Motor neuron (in vitro differentiated cells): ENCODE measurements around the gene PSEN1. TPM values are rescaled to one million over a fixed set of nuclear protein-coding genes. Genes with fewer than 3 reads are reported as not detected.
A peak's percentile ranks its signal among the peaks of the same experiment; 100 is the strongest.

Experiments used
- ATAC-seq, 8 experiments: fragments of 200-7000 bp; cut with Tn5 transposase; replicated peaks in 6 of 8; 2 replicates each; pipeline ENCODE4 v1.8.0; 2021; ENCODE audit warnings: mild to moderate bottlenecking in 8 of 8, moderate library complexity in 8 of 8
- H3K27ac ChIP-seq, 2 donors: fragments of 250-450 bp; sonication (Bioruptor Pico); 2 replicates each; pipeline ENCODE4 v1.9.0; 2021; ENCODE audit warnings: antibody characterized with exemption in 2 of 2, mild to moderate bottlenecking in 2 of 2, moderate library complexity in 1 of 2
- H3K4me1 ChIP-seq, 2 donors: fragments of 250-450 bp; sonication (Bioruptor Pico); replicated peaks in 1 of 2; 2 replicates each; pipeline ENCODE4 v1.6.1; 2021; ENCODE audit warnings: antibody characterized with exemption in 2 of 2, mild to moderate bottlenecking in 2 of 2, moderate library complexity in 1 of 2
- H3K4me3 ChIP-seq, 5 donors: fragments of 250-450 bp; sonication (Bioruptor Pico); 2 replicates each; pipeline ENCODE4 v1.9.0; 2021; ENCODE audit warnings: antibody characterized with exemption in 5 of 5, mild to moderate bottlenecking in 5 of 5, moderate library complexity in 4 of 5
- WGBS, 10 experiments: fragments of 450-650 bp; shearing (Covaris generic); methylation state at CpG; one replicate each; pipeline ENCODE4 v1.0.0; 2022; 5-methylcytosine and 5-hydroxymethylcytosine counted together
- in situ Hi-C, 9 experiments: fragments of 400-800 bp; cut with MboI; loops; one replicate each; pipeline ENCODE4 v1.15.0; 2021; ENCODE audit warnings: low sequenced_read_pairs in 9 of 9, low pct_unique_long_range_greater_than_20kb in 2 of 9; ENCODE audit not compliant: unreplicated experiment in 9 of 9
- total RNA-seq, 8 experiments: library from RNA; unstranded; fragments of 300-600 nt; gene quantifications; 2 replicates each; pipeline versions ENCODE4 v1.2.3 to v1.2.4, GENCODE V29; 2022

The PSEN1 gene
- total RNA-seq, 8 experiments from 2014 or later: 31.1 to 54.2 (median 37.0) TPM

GRCh38 chr14:73198253-73198652, 61.9 kb downstream of the PSEN1 start:
- no peak for ATAC-seq
- H3K27ac ChIP-seq: no peak overlapping the region
- no peak overlapping the region for H3K4me3 ChIP-seq
- H3K4me1 ChIP-seq: no peaks in the 10 kb centered on the region
- in situ Hi-C loops: loop anchor here in 1 of 9 experiments (25.0 kb wide), 1 partner anchor 264 kb away; the partner anchor contains the start of gene NUMB
- 37 to 100% (median 61%) methylated on average over 1 to 2 of the region's 2 CpGs; no CpG with 5 or more reads in 2 of the 10 experiments for WGBS, 10 experiments

- ATAC-seq: no peak
- H3K4me3 ChIP-seq: no peak overlapping the region
- in situ Hi-C loops: no loop called here
- H3K4me1 ChIP-seq: no peaks in the 10 kb centered on the region
- H3K27ac ChIP-seq: no peak overlapping the region
- WGBS, 10 experiments: 32 to 100% (median 78%) methylated on average over 1 to 2 of the region's 2 CpGs
These were observed 67.2 kb downstream of the PSEN1 start for GRCh38 chr14:73203527-73203926.

DNA sequence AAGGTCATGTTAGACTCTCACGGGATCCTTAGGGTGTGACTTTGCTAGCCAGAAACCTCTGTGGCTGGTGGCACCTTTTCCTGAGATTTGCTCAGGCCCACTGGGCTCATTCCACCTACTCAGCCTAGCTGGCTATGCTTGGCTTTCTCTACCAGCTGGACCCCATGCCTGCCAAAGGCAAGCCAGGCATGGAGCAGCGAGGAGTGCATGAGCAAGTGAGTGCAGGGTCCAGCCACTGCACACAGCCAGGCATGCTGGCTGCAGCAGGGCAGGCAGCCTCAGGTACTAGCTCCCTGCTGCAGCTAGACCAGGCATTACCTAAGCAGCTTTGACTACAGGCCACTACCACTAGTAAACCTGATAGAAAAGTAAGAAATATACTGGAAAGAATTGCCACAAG, 71.3 kb downstream of the PSEN1 start:
- 93 to 100% (median 100%) methylated on average over 1 to 2 of the region's 2 CpGs; no CpG with 5 or more reads in 3 of the 10 experiments for WGBS, 10 experiments
- in situ Hi-C loops: no loop called here
- Histone ChIP-seq H3K4me1 (no peaks in the 10 kb centered on the region), H3K4me3 (no peak overlapping the region), H3K27ac (no peak overlapping the region)
- no peak for ATAC-seq

GRCh38 chr14:73208390-73208789, 72.1 kb downstream of the PSEN1 start:
- 75 to 100% (median 100%) methylated on average over 1 to 3 of the region's 3 CpGs; no CpG with 5 or more reads in 5 of the 10 experiments for WGBS, 10 experiments
- ATAC-seq: no peak
- H3K4me3 ChIP-seq: no peak overlapping the region
- H3K4me1 ChIP-seq: no peaks in the 10 kb centered on the region
- in situ Hi-C loops: no loop called here
- no peak overlapping the region for H3K27ac ChIP-seq

GRCh38 chr14:73208846-73209245, 72.5 kb downstream of the PSEN1 start:
- ATAC-seq: no peak
- H3K4me3 ChIP-seq: no peak overlapping the region
- in situ Hi-C loops: no loop called here
- H3K27ac ChIP-seq: no peak overlapping the region
- H3K4me1 ChIP-seq: no peaks in the 10 kb centered on the region
- 100% methylated on average over 1 to 3 of the region's 8 CpGs; no CpG with 5 or more reads in 8 of the 10 experiments for WGBS, 10 experiments

GRCh38 chr14:73209953-73210352, 73.6 kb downstream of the PSEN1 start:
- no peak overlapping the region for H3K27ac ChIP-seq
- 60 to 100% (median 94%) methylated on average over 1 to 2 of the region's 2 CpGs for WGBS, 10 experiments
- no peak overlapping the region for H3K4me3 ChIP-seq
- no peaks in the 10 kb centered on the region for H3K4me1 ChIP-seq
- no peak for ATAC-seq
- in situ Hi-C loops: no loop called here

DNA sequence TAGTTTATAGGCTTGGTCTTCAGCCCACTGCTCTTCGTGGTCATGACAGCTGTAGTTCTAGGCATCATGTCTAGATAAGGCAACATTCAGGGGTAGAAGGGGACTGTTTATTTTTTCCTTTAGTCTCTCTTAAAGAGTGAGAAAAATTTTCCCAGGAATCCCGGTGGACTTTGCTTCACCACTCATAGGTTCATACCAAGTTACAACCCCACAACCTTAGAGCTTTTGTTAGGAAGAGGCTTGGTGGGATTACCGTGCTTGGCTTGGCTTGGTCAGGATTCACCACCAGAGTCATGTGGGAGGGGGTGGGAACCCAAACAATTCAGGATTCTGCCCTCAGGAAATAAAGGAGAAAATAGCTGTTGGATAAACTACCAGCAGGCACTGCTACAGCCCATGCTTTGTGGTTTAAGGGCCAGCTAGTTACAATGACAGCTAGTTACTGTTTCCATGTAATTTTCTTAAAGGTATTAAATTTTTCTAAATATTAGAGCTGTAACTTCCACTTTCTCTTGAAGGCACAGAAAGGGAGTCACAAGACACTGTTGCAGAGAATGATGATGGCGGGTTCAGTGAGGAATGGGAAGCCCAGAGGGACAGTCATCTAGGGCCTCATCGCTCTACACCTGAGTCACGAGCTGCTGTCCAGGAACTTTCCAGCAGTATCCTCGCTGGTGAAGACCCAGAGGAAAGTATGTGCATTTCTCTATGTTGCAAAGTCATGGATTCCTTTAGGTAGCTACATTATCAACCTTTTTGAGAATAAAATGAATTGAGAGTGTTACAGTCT, 75.1 kb downstream of the PSEN1 start:
- Histone ChIP-seq H3K4me1 (no peaks in the 10 kb centered on the region), H3K27ac (no peak overlapping the region), H3K4me3 (no peak overlapping the region)
- 67 to 100% (median 93%) methylated on average over 1 to 6 of the region's 7 CpGs for whole genome bisulfite sequencing, 10 experiments
- no peak for ATAC-seq
- in situ Hi-C loops: no loop called here

GRCh38 chr14:73216030-73216429, 79.7 kb downstream of the PSEN1 start:
- 61 to 100% (median 91%) methylated on average over 1 to 2 of the region's 2 CpGs; no CpG with 5 or more reads in 2 of the 10 experiments for WGBS, 10 experiments
- in situ Hi-C loops: no loop called here
- H3K4me3 ChIP-seq: no peak overlapping the region
- no peak overlapping the region for H3K27ac ChIP-seq
- ATAC-seq: peak in 2 of 8 experiments; percentile 59 to 78
- H3K4me1 ChIP-seq: peaks cover 7 to 15% of the 10 kb centered on the region in 2 donors

DNA sequence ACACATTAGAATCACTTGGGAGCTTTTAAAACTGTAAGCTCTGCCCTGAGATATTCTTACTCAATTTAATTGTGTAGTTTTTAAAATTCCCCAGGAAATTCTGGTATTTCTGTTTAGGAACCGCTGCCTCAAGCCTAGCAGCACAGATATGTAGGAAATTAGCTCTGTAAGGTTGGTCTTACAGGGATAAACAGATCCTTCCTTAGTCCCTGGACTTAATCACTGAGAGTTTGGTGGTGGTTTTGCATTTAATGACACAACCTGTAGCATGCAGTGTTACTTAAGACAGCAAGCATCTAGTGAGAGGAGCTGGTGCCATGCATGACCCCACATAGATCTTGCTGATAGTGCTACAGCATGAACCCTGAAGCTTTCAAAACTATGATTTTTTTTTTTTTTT, 81.1 kb downstream of the PSEN1 start:
- in situ Hi-C loops: no loop called here
- 75 to 100% (median 100%) methylated on average over 1 of the region's 1 CpG; no CpG with 5 or more reads in 1 of the 10 experiments for whole genome bisulfite sequencing, 10 experiments

DNA sequence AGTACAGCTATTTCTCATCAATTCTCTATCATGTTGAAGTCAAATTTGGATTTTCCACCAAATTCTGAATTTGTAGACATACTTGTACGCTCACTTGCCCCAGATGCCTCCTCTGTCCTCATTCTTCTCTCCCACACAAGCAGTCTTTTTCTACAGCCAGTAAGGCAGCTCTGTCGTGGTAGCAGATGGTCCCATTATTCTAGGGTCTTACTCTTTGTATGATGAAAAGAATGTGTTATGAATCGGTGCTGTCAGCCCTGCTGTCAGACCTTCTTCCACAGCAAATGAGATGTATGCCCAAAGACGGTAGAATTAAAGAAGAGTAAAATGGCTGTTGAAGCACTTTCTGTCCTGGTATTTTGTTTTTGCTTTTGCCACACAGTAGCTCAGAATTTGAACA, 83.8 kb downstream of the PSEN1 start:
- in situ Hi-C loops: no loop called here
- peak in 4 of 8 experiments; percentile 13 to 54 (median 24) for ATAC-seq
- Histone ChIP-seq H3K4me1 (peaks cover 12 to 20% of the 10 kb centered on the region in 2 donors), H3K4me3 (no peak overlapping the region), H3K27ac (peak overlapping the region in 1 of 2 donors; percentile 39)
- 0 to 95% (median 49%) methylated on average over 1 to 4 of the region's 4 CpGs; no CpG with 5 or more reads in 3 of the 10 experiments for WGBS, 10 experiments

More for the DNA sequence above, 81.1 kb downstream of the PSEN1 start:
- no peak overlapping the region for H3K27ac ChIP-seq
- ATAC-seq: no peak
- no peak overlapping the region for H3K4me3 ChIP-seq
- peaks cover 8 to 15% of the 10 kb centered on the region in 2 donors for H3K4me1 ChIP-seq

DNA sequence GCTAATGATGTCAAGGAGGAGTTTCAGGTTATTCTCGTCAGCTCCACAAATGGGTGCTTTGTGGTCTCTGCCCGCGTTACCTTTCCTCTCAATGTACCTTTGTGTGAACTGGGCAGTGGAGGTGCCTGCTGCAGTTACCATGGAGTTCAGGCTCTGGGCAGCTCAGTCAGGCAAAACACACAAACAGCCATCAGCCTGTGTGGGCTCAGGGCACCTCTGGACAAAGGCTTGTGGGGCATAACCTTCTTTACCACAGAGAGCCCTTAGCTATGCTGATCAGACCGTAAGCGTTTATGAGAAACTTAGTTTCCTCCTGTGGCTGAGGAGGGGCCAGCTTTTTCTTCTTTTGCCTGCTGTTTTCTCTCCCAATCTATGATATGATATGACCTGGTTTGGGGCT, 84.3 kb downstream of the PSEN1 start:
- Histone ChIP-seq H3K4me1 (peaks cover 12 to 20% of the 10 kb centered on the region in 2 donors), H3K4me3 (no peak overlapping the region), H3K27ac (peak overlapping the region; percentile 27 to 49)
- in situ Hi-C loops: no loop called here
- 88 to 100% (median 100%) methylated on average over 2 to 5 of the region's 5 CpGs; no CpG with 5 or more reads in 5 of the 10 experiments for WGBS, 10 experiments
- peak in 1 of 8 experiments; percentile 73 for ATAC-seq

GRCh38 chr14:73221945-73222344, 85.6 kb downstream of the PSEN1 start:
- no peak overlapping the region for H3K4me3 ChIP-seq
- H3K27ac ChIP-seq: no peak overlapping the region
- 14 to 100% (median 90%) methylated on average over 1 to 2 of the region's 2 CpGs; no CpG with 5 or more reads in 1 of the 10 experiments for WGBS, 10 experiments
- no peak for ATAC-seq
- in situ Hi-C loops: no loop called here
- peaks cover 12 to 20% of the 10 kb centered on the region in 2 donors for H3K4me1 ChIP-seq

DNA sequence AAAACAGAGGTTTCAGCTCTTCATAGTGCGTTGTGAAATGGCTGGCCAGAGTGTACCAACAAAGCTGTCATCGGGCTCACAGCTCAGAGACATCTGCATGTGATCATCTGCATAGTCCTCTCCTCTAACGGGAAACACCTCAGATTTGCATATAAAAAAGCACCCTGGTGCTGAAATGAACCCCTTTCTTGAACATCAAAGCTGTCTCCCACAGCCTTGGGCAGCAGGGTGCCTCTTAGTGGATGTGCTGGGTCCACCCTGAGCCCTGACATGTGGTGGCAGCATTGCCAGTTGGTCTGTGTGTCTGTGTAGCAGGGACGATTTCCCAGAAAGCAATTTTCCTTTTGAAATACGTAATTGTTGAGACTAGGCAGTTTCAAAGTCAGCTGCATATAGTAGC, 86.7 kb downstream of the PSEN1 start:
- in situ Hi-C loops: no loop called here
- no peak overlapping the region for H3K27ac ChIP-seq
- H3K4me3 ChIP-seq: no peak overlapping the region
- ATAC-seq: peak; percentile 48 to 93 (median 69)
- H3K4me1 ChIP-seq: peaks cover 17 to 27% of the 10 kb centered on the region in 2 donors
- WGBS, 10 experiments: 0 to 50% (median 27%) methylated on average over 1 to 3 of the region's 5 CpGs; no CpG with 5 or more reads in 2 of the 10 experiments
